ENCODE results near the gene PRPF39. TPM values are rescaled to one million over a fixed set of nuclear protein-coding genes. Genes with fewer than 3 reads are reported as not detected.

PRPF39 gene
- total and polyA plus RNA-seq, 2 of the 13 experiments (the other 11 are each of a cell fraction or from before 2014, with no cell fraction given), result 44.2 to 65.0 TPM

DNA sequence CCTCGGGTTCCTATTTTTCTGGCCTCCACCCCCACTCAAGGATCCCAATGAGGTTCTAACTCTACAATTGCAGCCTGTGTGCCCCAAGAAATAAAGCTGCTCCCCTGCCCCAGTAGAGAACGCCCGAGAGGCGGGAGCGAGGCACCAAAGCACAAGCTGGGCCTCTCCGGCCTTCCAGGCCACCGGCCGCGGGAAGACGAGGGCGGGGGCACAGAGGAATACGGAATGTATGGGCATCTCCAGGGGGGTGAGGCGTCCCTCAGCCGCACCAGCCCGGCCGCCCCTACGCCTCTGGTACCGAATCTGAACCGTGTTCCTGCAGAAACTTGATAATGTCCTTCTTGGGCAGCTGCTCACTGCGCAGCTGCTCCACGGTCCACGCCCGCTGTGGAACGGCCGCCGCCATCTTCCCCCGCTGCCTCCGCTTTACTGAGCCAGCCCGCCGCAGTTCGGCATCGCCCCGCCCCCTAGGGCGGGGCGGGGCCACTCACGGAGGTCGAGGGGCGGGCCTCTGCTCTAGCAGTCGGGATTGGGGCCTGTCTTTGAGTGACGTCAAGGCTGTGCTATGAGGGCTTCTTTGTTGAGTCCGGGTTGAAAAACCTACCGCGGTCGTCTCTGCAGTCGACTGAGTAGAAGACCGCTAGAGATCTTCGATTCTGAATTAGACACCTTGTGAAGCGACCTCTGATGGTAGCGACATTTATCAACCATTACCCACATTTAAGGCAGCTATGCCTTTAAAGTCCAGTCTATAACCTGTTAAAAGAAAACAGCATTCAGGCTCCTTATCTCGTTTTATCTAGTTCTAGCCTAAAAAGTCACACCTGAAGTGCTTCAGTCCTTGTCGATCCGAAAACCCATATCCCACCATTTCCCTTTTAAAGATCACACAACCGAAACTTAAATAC, 50.4 kb downstream of the PRPF39 start, which contains the start of gene FKBP3 (continued):
- TF ChIP-seq, protein P1, sequence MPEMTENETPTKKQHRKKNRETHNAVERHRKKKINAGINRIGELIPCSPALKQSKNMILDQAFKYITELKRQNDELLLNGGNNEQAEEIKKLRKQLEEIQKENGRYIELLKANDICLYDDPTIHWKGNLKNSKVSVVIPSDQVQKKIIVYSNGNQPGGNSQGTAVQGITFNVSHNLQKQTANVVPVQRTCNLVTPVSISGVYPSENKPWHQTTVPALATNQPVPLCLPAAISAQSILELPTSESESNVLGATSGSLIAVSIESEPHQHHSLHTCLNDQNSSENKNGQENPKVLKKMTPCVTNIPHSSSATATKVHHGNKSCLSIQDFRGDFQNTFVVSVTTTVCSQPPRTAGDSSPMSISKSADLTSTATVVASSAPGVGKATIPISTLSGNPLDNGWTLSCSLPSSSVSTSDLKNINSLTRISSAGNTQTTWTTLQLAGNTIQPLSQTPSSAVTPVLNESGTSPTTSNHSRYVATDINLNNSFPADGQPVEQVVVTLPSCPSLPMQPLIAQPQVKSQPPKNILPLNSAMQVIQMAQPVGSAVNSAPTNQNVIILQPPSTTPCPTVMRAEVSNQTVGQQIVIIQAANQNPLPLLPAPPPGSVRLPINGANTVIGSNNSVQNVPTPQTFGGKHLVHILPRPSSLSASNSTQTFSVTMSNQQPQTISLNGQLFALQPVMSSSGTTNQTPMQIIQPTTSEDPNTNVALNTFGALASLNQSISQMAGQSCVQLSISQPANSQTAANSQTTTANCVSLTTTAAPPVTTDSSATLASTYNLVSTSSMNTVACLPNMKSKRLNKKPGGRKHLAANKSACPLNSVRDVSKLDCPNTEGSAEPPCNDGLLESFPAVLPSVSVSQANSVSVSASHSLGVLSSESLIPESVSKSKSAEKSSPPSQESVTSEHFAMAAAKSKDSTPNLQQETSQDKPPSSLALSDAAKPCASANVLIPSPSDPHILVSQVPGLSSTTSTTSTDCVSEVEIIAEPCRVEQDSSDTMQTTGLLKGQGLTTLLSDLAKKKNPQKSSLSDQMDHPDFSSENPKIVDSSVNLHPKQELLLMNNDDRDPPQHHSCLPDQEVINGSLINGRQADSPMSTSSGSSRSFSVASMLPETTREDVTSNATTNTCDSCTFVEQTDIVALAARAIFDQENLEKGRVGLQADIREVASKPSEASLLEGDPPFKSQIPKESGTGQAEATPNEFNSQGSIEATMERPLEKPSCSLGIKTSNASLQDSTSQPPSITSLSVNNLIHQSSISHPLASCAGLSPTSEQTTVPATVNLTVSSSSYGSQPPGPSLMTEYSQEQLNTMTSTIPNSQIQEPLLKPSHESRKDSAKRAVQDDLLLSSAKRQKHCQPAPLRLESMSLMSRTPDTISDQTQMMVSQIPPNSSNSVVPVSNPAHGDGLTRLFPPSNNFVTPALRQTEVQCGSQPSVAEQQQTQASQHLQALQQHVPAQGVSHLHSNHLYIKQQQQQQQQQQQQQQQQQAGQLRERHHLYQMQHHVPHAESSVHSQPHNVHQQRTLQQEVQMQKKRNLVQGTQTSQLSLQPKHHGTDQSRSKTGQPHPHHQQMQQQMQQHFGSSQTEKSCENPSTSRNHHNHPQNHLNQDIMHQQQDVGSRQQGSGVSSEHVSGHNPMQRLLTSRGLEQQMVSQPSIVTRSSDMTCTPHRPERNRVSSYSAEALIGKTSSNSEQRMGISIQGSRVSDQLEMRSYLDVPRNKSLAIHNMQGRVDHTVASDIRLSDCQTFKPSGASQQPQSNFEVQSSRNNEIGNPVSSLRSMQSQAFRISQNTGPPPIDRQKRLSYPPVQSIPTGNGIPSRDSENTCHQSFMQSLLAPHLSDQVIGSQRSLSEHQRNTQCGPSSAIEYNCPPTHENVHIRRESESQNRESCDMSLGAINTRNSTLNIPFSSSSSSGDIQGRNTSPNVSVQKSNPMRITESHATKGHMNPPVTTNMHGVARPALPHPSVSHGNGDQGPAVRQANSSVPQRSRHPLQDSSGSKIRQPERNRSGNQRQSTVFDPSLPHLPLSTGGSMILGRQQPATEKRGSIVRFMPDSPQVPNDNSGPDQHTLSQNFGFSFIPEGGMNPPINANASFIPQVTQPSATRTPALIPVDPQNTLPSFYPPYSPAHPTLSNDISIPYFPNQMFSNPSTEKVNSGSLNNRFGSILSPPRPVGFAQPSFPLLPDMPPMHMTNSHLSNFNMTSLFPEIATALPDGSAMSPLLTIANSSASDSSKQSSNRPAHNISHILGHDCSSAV (CRISPR knock-in tag; IDR thresholded peaks at IDR 0.05; ENCODE audit: borderline replicate concordance), result no peak
- 0 out of 2 replicates have a peak, but pooled peaks have one; percentile 63 for TF ChIP-seq MAF1 (CRISPR knock-in tag; IDR thresholded peaks at IDR 0.05; ENCODE audit: borderline replicate concordance)
- TF ChIP-seq ZKSCAN1 (IDR thresholded peaks at IDR 0.05; ENCODE audit: low read length), result peak; percentile 28; the same call in 1 of the 2 replicates
- TF ChIP-seq ZNF501 (CRISPR knock-in tag; IDR thresholded peaks at IDR 0.05), result peak; percentile 92
- TF ChIP-seq JUNB (CRISPR knock-in tag; IDR thresholded peaks at IDR 0.05; ENCODE audit: borderline replicate concordance), result no peak
- TF ChIP-seq, protein P2, sequence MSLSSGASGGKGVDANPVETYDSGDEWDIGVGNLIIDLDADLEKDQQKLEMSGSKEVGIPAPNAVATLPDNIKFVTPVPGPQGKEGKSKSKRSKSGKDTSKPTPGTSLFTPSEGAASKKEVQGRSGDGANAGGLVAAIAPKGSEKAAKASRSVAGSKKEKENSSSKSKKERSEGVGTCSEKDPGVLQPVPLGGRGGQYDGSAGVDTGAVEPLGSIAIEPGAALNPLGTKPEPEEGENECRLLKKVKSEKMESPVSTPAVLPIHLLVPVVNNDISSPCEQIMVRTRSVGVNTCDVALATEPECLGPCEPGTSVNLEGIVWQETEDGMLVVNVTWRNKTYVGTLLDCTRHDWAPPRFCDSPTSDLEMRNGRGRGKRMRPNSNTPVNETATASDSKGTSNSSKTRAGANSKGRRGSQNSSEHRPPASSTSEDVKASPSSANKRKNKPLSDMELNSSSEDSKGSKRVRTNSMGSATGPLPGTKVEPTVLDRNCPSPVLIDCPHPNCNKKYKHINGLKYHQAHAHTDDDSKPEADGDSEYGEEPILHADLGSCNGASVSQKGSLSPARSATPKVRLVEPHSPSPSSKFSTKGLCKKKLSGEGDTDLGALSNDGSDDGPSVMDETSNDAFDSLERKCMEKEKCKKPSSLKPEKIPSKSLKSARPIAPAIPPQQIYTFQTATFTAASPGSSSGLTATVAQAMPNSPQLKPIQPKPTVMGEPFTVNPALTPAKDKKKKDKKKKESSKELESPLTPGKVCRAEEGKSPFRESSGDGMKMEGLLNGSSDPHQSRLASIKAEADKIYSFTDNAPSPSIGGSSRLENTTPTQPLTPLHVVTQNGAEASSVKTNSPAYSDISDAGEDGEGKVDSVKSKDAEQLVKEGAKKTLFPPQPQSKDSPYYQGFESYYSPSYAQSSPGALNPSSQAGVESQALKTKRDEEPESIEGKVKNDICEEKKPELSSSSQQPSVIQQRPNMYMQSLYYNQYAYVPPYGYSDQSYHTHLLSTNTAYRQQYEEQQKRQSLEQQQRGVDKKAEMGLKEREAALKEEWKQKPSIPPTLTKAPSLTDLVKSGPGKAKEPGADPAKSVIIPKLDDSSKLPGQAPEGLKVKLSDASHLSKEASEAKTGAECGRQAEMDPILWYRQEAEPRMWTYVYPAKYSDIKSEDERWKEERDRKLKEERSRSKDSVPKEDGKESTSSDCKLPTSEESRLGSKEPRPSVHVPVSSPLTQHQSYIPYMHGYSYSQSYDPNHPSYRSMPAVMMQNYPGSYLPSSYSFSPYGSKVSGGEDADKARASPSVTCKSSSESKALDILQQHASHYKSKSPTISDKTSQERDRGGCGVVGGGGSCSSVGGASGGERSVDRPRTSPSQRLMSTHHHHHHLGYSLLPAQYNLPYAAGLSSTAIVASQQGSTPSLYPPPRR (CRISPR knock-in tag; IDR thresholded peaks at IDR 0.05; ENCODE audit: borderline replicate concordance), result peak; percentile 62; the same call in 1 of the 2 replicates
- TF ChIP-seq ZNF629 (CRISPR knock-in tag; conservative IDR thresholded peaks at IDR 0.05), result no peak
- TF ChIP-seq ZNF160 (CRISPR knock-in tag; IDR thresholded peaks at IDR 0.05), result no peak
- TF ChIP-seq JARID2 (CRISPR knock-in tag; IDR thresholded peaks at IDR 0.05; ENCODE audit: insufficient replicate concordance), result no peak
- TF ChIP-seq ZNF343 (CRISPR knock-in tag; IDR thresholded peaks at IDR 0.05), result 0 out of 2 replicates have a peak, but pooled peaks have one; percentile 47
- no peak for TF ChIP-seq IKZF4 (CRISPR knock-in tag; IDR thresholded peaks at IDR 0.05; ENCODE audit: borderline replicate concordance, low read depth, not compliant biosample characterization)
- peak; percentile 47; the same call in 1 of the 2 replicates for TF ChIP-seq FOXJ3 (CRISPR knock-in tag; IDR thresholded peaks at IDR 0.05; ENCODE audit: borderline replicate concordance)
- no peak; the same call in 1 of the 2 replicates for TF ChIP-seq JDP2 (CRISPR knock-in tag; IDR thresholded peaks at IDR 0.05; ENCODE audit: borderline replicate concordance)
- peak; percentile 89 for TF ChIP-seq CREB1 (IDR thresholded peaks at IDR 0.05)
- peak; percentile 81 for TF ChIP-seq CREB1 (CRISPR knock-in tag; IDR thresholded peaks at IDR 0.05)

All from HepG2 (cell line).